ENCODE data around the gene NDUFB3.
"Not testable (repeated sequence)": the region's sequence is repeated elsewhere in the genome, so short reads cannot be mapped to it uniquely, and the experiment has no call there.

NDUFB3 gene

DNA sequence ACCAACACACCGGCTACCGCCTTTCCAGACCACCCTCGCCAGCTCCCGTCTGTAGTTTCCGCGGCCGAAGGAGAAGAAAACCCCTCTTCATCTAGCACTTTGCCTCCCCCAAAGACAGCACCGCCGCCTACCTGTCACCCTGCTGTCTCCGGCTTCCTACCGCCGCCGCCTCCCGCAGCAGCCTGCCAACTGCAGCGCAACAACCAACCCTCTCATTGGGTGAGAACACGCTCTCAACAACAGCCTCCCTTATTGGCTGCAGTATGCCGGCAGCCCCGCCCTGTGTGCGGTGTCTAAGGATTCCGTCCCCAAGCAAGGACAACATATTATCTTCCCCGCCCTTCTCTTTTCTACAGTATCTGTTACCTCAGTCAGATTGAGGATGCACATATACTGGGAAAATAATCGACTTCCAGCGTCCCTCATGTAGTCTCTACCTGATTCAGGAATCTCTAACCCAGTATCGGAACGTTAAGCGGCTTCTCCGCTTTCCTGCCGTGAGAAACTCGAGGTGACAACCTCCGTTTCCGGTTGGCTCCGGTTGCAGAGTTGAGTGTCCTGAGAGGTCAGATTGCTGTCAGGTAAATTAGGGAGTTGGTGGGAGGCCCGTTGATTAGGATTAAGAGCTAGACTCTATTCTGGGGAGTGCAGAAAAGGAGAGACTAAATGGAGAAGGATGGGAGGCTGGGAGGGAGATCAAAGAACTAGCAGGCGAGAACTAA lies at the start of gene NDUFB3, which contains the start of gene HYCC2:
TSS of gene NDUFB3 (plus strand) at position 523 of the 722 bp plus-strand sequence. CDS start 6,882 bp downstream, outside the sequence.
TSS of gene HYCC2 (minus strand) at position 193 of the 722 bp plus-strand sequence. CDS start 47,662 bp downstream, outside the sequence.
- peak within 1 kb of the TSS; percentile 92 for H3K4me3 ChIP-seq (ENCODE audit: low read length)
- DNase-seq (ENCODE audit: low read depth), result peak; percentile 77
- peak; percentile 32 for TF ChIP-seq CTCF (conservative IDR thresholded peaks at IDR 0.05; ENCODE audit: low read depth, low read length)

- no peak for TF ChIP-seq CTCF (conservative IDR thresholded peaks at IDR 0.05; ENCODE audit: low read depth, low read length)
- H3K4me3 ChIP-seq (ENCODE audit: low read length), result no peak overlapping the region
- DNase-seq (ENCODE audit: low read depth), result no peak
Measured at GRCh38 chr2:201024518-201024917, 47.3 kb upstream of the NDUFB3 start.

DNA sequence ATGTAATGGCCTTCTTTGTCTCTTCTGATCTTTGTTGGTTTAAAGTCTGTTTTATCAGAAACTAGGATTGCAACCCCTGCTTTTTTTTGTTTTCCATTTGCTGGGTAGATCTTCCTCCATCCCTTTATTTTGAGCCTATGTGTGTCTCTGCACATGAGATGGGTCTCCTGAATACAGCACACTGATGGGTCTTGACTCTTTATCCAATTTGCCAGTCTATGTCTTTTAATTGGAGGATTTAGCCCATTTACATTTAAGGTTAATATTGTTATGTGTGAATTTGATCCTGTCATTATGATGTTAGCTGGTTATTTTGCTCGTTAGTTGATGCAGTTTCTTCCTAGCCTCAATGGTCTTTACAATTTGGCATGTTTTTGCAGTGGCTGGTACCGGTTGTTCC lies 37.4 kb upstream of the NDUFB3 start:
- DNase-seq (ENCODE audit: low read depth); H3K4me3 ChIP-seq (ENCODE audit: low read length): not testable (repeated sequence)

GRCh38 chr2:201038361-201038760 lies 33.4 kb upstream of the NDUFB3 start:
- H3K4me3 ChIP-seq (ENCODE audit: low read length); DNase-seq (ENCODE audit: low read depth): not testable (repeated sequence)

- no peak for DNase-seq (ENCODE audit: low read depth)
- TF ChIP-seq CTCF (conservative IDR thresholded peaks at IDR 0.05; ENCODE audit: low read depth, low read length), result no peak
- no peak overlapping the region for H3K4me3 ChIP-seq (ENCODE audit: low read length)
Measured at GRCh38 chr2:201038855-201039254, 32.9 kb upstream of the NDUFB3 start.

DNA sequence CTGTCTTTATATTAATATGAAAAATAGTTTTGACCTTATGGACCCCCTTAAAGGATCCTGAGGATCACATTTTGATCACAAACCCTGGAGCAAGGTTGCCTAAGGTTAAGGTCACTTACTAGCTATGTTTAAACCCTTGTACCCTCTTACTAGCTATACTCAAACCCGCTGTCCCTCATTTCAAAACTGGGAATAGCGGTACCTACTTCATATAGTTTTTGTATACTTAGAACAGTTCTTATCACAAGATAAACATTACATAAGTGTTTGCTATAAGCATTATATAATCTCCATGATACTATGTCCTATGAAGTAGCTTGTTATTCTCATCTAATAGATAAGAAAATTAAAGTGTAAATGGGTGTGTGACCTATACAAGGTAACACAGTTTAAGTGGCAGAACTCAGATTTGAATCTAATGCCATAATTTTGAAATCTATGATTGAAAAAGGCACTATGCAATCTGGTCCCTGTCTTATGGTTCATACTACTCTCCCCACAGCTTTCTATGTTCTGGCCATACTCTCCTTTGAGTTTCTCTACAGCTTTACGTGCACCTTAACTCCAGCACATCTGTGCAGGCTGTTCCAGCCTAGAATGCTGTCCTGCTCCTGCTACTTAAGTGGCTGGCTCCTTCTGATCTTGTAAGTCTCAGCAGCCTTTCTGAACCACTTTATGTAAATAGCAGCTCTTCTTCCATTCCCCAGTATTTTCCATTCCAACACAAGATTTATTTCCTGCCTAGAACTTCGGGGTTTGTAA lies 30.8 kb upstream of the NDUFB3 start:
- no peak overlapping the region for H3K4me3 ChIP-seq (ENCODE audit: low read length)
- no peak for DNase-seq (ENCODE audit: low read depth)
- no peak for TF ChIP-seq CTCF (conservative IDR thresholded peaks at IDR 0.05; ENCODE audit: low read depth, low read length)

DNA sequence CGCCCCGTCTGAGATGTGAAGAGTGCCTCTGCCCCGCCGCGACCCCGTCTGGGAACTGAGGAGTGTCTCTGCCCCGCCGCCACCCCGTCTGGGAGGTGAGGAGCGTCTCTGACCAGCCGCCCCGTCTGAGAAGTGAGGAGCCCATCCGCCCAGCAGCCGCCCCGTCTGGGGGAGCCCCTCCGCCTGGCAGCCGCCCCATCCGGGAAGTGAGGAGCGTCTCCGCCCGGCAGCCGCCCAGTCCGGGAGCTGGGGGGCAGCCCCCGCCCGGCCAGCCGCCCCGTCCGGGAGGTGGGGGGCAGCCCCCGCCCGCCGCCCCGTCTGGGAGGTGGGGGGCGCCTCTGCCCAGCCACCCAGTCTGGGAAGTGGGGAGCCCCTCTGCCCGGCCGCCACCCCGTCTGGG lies 29.4 kb upstream of the NDUFB3 start:
- not testable (repeated sequence) for H3K4me3 ChIP-seq (ENCODE audit: low read length); DNase-seq (ENCODE audit: low read depth)

GRCh38 chr2:201043050-201043449 lies 28.8 kb upstream of the NDUFB3 start:
- not testable (repeated sequence) for DNase-seq (ENCODE audit: low read depth); H3K4me3 ChIP-seq (ENCODE audit: low read length)

GRCh38 chr2:201046881-201047280 lies 24.9 kb upstream of the NDUFB3 start:
- DNase-seq (ENCODE audit: low read depth), result no peak
- no peak overlapping the region for H3K4me3 ChIP-seq (ENCODE audit: low read length)
- no peak for TF ChIP-seq CTCF (conservative IDR thresholded peaks at IDR 0.05; ENCODE audit: low read depth, low read length)
